ENCODE data around the gene IL11RA. TPM values are rescaled to one million over a fixed set of nuclear protein-coding genes. Genes with fewer than 3 reads are reported as not detected.

IL11RA gene
- total RNA-seq, 1 donor from 2014 or later = 61.4 TPM

- H3K36me3 Mint-ChIP-seq (ENCODE audit: low read depth, unreplicated experiment) = no peaks in the 10 kb centered on the region
- TF ChIP-seq, protein P1, sequence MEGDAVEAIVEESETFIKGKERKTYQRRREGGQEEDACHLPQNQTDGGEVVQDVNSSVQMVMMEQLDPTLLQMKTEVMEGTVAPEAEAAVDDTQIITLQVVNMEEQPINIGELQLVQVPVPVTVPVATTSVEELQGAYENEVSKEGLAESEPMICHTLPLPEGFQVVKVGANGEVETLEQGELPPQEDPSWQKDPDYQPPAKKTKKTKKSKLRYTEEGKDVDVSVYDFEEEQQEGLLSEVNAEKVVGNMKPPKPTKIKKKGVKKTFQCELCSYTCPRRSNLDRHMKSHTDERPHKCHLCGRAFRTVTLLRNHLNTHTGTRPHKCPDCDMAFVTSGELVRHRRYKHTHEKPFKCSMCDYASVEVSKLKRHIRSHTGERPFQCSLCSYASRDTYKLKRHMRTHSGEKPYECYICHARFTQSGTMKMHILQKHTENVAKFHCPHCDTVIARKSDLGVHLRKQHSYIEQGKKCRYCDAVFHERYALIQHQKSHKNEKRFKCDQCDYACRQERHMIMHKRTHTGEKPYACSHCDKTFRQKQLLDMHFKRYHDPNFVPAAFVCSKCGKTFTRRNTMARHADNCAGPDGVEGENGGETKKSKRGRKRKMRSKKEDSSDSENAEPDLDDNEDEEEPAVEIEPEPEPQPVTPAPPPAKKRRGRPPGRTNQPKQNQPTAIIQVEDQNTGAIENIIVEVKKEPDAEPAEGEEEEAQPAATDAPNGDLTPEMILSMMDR (IDR thresholded peaks at IDR 0.05; ENCODE audit: unreplicated experiment) = peak; percentile 59
- H3K27me3 Mint-ChIP-seq (ENCODE audit: unreplicated experiment) = peaks cover 5% of the 10 kb centered on the region
- H3K9me3 Mint-ChIP-seq (ENCODE audit: unreplicated experiment) = no peaks in the 10 kb centered on the region
- DNase-seq (ENCODE audit: low spot score) = peak; percentile 89
- H3K4me1 Mint-ChIP-seq (ENCODE audit: unreplicated experiment) = no peaks in the 10 kb centered on the region
- H3K4me3 Mint-ChIP-seq (ENCODE audit: unreplicated experiment) = no peak overlapping the region
- no peak overlapping the region for H3K27ac Mint-ChIP-seq (ENCODE audit: unreplicated experiment)
These were observed 23.2 kb downstream of the IL11RA start for GRCh38 chr9:34675048-34675714.

DNA sequence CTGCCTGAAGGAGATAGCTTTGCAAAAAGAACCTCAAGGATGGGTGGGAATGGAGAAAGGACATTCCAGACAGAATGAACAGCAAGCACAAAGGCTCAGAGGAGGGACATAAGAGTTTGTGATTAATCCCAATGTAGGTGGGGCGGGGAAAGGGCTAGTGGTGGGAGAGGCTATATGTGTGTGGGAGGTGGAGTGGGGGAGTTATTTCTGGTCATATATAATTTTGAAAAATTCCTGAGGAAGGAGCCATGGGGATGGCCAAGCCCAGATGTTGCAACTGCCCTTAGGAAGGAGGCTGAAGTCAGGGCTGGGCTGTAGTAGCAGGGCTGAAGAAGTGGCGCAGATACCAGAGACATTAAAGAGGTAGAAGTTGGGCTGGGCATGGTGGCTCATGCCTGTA is 23.9 kb downstream of the IL11RA start:
- peaks cover 5% of the 10 kb centered on the region for H3K27me3 Mint-ChIP-seq (ENCODE audit: unreplicated experiment)
- no peak overlapping the region for H3K27ac Mint-ChIP-seq (ENCODE audit: unreplicated experiment)
- H3K4me1 Mint-ChIP-seq (ENCODE audit: unreplicated experiment) = no peaks in the 10 kb centered on the region
- H3K9me3 Mint-ChIP-seq (ENCODE audit: unreplicated experiment) = no peaks in the 10 kb centered on the region
- TF ChIP-seq, protein P1 (IDR thresholded peaks at IDR 0.05; ENCODE audit: unreplicated experiment) = no peak
- no peaks in the 10 kb centered on the region for H3K36me3 Mint-ChIP-seq (ENCODE audit: low read depth, unreplicated experiment)
- no peak for DNase-seq (ENCODE audit: low spot score)
- H3K4me3 Mint-ChIP-seq (ENCODE audit: unreplicated experiment) = no peak overlapping the region

DNA sequence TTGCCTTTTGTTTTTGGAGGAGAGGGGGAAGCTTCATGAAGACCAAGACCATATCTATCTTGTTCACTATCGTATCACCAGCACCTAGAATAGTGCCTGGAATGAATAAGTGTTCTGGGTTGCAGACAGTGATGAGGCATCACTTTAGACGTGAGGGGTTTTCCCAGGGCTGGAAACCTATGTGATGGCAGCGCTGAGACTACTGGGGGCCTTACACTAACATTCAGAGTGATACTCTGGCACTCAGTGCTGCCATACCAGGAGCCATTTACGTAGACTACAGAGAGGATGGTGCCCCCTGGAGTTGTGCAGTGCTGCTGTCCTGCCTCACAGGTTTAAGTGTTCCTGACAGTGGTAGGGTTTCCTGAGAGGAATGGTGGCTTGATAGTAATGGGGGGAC is 32.2 kb downstream of the IL11RA start:
- Mint-ChIP-seq H3K27ac (ENCODE audit: unreplicated experiment) (no peak overlapping the region), H3K4me3 (ENCODE audit: unreplicated experiment) (no peak overlapping the region), H3K36me3 (ENCODE audit: low read depth, unreplicated experiment) (no peaks in the 10 kb centered on the region), H3K9me3 (ENCODE audit: unreplicated experiment) (no peaks in the 10 kb centered on the region), H3K4me1 (ENCODE audit: unreplicated experiment) (no peaks in the 10 kb centered on the region), H3K27me3 (ENCODE audit: unreplicated experiment) (peaks cover 12% of the 10 kb centered on the region)
- no peak for DNase-seq (ENCODE audit: low spot score)
- TF ChIP-seq, protein P1 (IDR thresholded peaks at IDR 0.05; ENCODE audit: unreplicated experiment) = no peak

GRCh38 chr9:34684816-34685215 is 32.8 kb downstream of the IL11RA start:
- H3K4me3 Mint-ChIP-seq (ENCODE audit: unreplicated experiment) = no peak overlapping the region
- H3K27me3 Mint-ChIP-seq (ENCODE audit: unreplicated experiment) = peaks cover 12% of the 10 kb centered on the region
- TF ChIP-seq, protein P1 (IDR thresholded peaks at IDR 0.05; ENCODE audit: unreplicated experiment) = no peak

DNA sequence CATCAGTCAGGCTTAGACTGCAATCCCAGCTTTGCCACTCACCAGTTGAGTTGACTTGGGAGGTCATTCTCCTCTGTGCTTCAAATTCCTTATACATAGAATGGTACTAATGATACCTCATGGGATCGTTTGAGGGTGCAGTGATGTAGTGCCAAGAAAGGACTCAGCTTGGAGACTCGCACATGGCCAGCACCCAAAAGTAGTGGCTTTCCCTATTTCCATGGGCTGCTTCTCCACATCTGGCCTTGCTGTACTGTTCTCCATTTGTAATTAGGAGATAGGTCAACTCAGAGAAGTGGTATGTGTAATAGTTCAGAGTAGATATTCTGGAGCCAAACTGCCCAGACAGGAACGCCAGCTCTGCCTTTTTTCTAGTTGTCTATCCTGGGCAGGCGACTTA is 33.6 kb downstream of the IL11RA start:
- Mint-ChIP-seq H3K36me3 (ENCODE audit: low read depth, unreplicated experiment) (no peaks in the 10 kb centered on the region), H3K27me3 (ENCODE audit: unreplicated experiment) (peaks cover 12% of the 10 kb centered on the region), H3K4me3 (ENCODE audit: unreplicated experiment) (no peak overlapping the region), H3K4me1 (ENCODE audit: unreplicated experiment) (peaks cover 3% of the 10 kb centered on the region), H3K9me3 (ENCODE audit: unreplicated experiment) (no peaks in the 10 kb centered on the region), H3K27ac (ENCODE audit: unreplicated experiment) (no peak overlapping the region)
- DNase-seq (ENCODE audit: low spot score) = no peak
- TF ChIP-seq, protein P1 (IDR thresholded peaks at IDR 0.05; ENCODE audit: unreplicated experiment) = no peak

More at GRCh38 chr9:34684816-34685215, 32.8 kb downstream of the IL11RA start:
- no peak for DNase-seq (ENCODE audit: low spot score)
- Mint-ChIP-seq H3K9me3 (ENCODE audit: unreplicated experiment) (no peaks in the 10 kb centered on the region), H3K36me3 (ENCODE audit: low read depth, unreplicated experiment) (no peaks in the 10 kb centered on the region), H3K27ac (ENCODE audit: unreplicated experiment) (no peak overlapping the region), H3K4me1 (ENCODE audit: unreplicated experiment) (no peaks in the 10 kb centered on the region)
